Muscle of back (tissue), 11 donors: ENCODE results near the gene DNAH1. TPM values are rescaled to one million over a fixed set of nuclear protein-coding genes. Genes with fewer than 3 reads are reported as not detected.
A peak's percentile ranks its signal among the peaks of the same experiment; 100 is the strongest.

ENCODE experiments used
- DNase-seq, 3 donors: peaks; one replicate each; pipeline versions ENCODE4 v3.0.0 to v3.0.0-alpha.2; 2013
- polyA plus RNA-seq, 10 donors: library from polyadenylated mRNA; unstranded; fragments of 120-200 nt; gene quantifications; one replicate each; pipeline ENCODE4 v1.2.1, GENCODE V29; 2013; ENCODE audit not compliant: insufficient read length in 10 of 10

Gene DNAH1
- polyA plus RNA-seq, 10 donors, result 2.4 to 8.4 (median 4.5) TPM

- no peak for DNase-seq
These were observed 117.3 kb downstream of the DNAH1 start for GRCh38 chr3:52433328-52433995.

- no peak for DNase-seq
These were observed 117.9 kb downstream of the DNAH1 start for GRCh38 chr3:52433996-52434479.

GRCh38 chr3:52434491-52435115 lies 118.5 kb downstream of the DNAH1 start:
- DNase-seq, result no peak

GRCh38 chr3:52435246-52436101 lies 119.4 kb downstream of the DNAH1 start:
- no peak for DNase-seq

GRCh38 chr3:52436500-52437149 lies 120.5 kb downstream of the DNAH1 start:
- peak in 1 of 3 donors; percentile 74 for DNase-seq

GRCh38 chr3:52437326-52438103 lies 121.4 kb downstream of the DNAH1 start:
- no peak for DNase-seq

GRCh38 chr3:52438104-52438376 lies 121.9 kb downstream of the DNAH1 start:
- DNase-seq, result no peak

- no peak for DNase-seq
These were observed 122.7 kb downstream of the DNAH1 start for GRCh38 chr3:52438579-52439425.

GRCh38 chr3:52439426-52440248 lies 123.5 kb downstream of the DNAH1 start:
- DNase-seq, result no peak

GRCh38 chr3:52440249-52440551 lies 124.1 kb downstream of the DNAH1 start:
- DNase-seq, result no peak

- DNase-seq, result no peak
These were observed 124.6 kb downstream of the DNAH1 start for GRCh38 chr3:52440671-52441070.

- DNase-seq, result no peak
These were observed 125.1 kb downstream of the DNAH1 start for GRCh38 chr3:52441091-52441771.

GRCh38 chr3:52441772-52442332 lies 125.7 kb downstream of the DNAH1 start:
- DNase-seq, result no peak

GRCh38 chr3:52442409-52443267 lies 126.5 kb downstream of the DNAH1 start:
- no peak for DNase-seq

GRCh38 chr3:52443268-52443610 lies 127.1 kb downstream of the DNAH1 start:
- DNase-seq, result no peak

GRCh38 chr3:52443791-52444687 lies 127.9 kb downstream of the DNAH1 start:
- DNase-seq, result no peak
